ENCODE measurements around the gene NDUFC2. TPM values are rescaled to one million over a fixed set of nuclear protein-coding genes. Genes with fewer than 3 reads are reported as not detected.

Gene NDUFC2
- total RNA-seq, 1 donor from 2014 or later: 112 TPM

GRCh38 chr11:78056093-78056492 is 23.6 kb downstream of the NDUFC2 start:
- H3K27ac ChIP-seq: no peak overlapping the region
- H3K27me3 ChIP-seq: no peaks in the 10 kb centered on the region
- H3K4me1 ChIP-seq: peaks cover 0 to 10% of the 10 kb centered on the region in 2 donors
- no peak for TF ChIP-seq CTCF (IDR thresholded peaks at IDR 0.05)
- H3K36me3 ChIP-seq: no peaks in the 10 kb centered on the region
- no peak overlapping the region for H3K4me3 ChIP-seq
- intact Hi-C loops (cut with DNase I): no loop called here
- no peaks in the 10 kb centered on the region for H3K9me3 ChIP-seq
- no peak for DNase-seq (ENCODE audit: low spot score in 2 of 2)

DNA sequence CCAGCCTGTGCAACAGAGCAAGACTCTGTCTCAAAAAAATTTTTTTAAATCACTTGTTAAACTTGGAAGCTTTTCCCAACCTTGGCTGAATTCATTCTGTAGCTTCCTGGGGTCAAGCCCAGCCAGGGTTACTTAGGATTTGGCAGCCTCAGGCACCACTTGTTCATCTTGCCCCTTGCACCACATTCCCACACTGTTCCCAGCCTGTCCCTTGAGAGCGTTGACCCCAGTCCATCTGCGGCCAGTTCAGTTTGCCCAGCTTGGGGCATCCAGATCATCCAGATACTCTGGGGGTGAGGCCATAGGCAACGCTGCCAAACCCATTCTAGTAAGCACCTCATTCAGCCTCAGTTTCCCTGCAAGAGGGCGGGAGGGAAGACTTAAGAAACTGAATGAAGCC is 24.7 kb downstream of the NDUFC2 start:
- H3K9me3 ChIP-seq: no peaks in the 10 kb centered on the region
- H3K36me3 ChIP-seq: no peaks in the 10 kb centered on the region
- no peaks in the 10 kb centered on the region for H3K27me3 ChIP-seq
- no peak for TF ChIP-seq CTCF (IDR thresholded peaks at IDR 0.05)
- intact Hi-C loops (cut with DNase I): no loop called here
- DNase-seq (ENCODE audit: low spot score in 2 of 2): no peak
- H3K4me3 ChIP-seq: no peak overlapping the region
- no peak overlapping the region for H3K27ac ChIP-seq
- H3K4me1 ChIP-seq: no peaks in the 10 kb centered on the region

GRCh38 chr11:78050964-78051831 is 28.5 kb downstream of the NDUFC2 start:
- DNase-seq (ENCODE audit: low spot score in 2 of 2): no peak
- no peak for TF ChIP-seq CTCF (IDR thresholded peaks at IDR 0.05)
- H3K9me3 ChIP-seq: no peaks in the 10 kb centered on the region
- no peaks in the 10 kb centered on the region for H3K27me3 ChIP-seq
- H3K4me1 ChIP-seq: no peaks in the 10 kb centered on the region
- H3K36me3 ChIP-seq: no peaks in the 10 kb centered on the region
- intact Hi-C loops (cut with DNase I): no loop called here
- no peak overlapping the region for H3K4me3 ChIP-seq
- no peak overlapping the region for H3K27ac ChIP-seq

DNA sequence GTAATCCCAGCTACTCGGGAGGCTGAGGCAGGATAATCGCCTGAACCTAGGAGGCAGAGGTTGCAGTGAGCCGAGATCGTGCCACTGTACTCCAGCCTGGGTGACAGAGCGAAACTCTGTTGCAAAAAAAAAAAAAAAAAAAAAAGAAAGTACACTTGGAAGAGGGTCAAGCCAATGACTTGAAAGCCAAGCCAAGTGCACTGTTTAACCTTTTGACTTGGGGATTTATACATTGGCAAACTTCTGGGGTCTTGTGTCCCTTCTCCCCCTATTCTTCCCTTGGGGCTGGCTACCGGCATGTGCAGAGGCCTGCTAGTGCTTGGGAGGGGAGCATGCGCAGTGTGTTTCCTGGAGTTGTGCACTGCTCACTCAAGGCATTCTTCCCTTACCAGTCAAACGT is 30.3 kb downstream of the NDUFC2 start:
- DNase-seq (ENCODE audit: low spot score in 2 of 2): no peak
- intact Hi-C loops (cut with DNase I): loop anchor here (10.0 kb wide), 1 partner anchor 515 kb away; no protein-coding TSS in a partner anchor

DNA sequence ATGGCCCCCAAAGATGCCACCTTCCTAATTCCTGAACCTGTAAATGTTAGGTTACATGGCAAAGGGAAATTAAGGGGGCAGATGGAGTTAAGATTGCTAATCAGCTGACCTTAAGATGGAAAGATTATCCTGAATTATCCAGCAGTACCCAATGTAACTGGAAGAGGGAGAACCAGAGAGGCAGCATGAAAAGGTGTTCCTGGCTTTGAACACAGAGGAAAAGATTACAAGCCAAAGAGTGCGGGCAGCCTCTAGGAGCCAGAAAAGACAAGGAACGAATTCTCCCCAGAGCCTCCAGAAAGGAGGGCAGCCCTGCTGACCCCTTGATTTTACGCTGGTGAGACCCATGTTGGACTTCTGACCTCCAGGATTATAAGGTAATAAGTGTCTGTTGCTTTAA is 31.1 kb downstream of the NDUFC2 start:
- intact Hi-C loops (cut with DNase I): loop anchor here (10.0 kb wide), 1 partner anchor 516 kb away; no protein-coding TSS in a partner anchor
- TF ChIP-seq CTCF (IDR thresholded peaks at IDR 0.05): no peak

More for the DNA sequence above, 30.3 kb downstream of the NDUFC2 start:
- H3K4me1 ChIP-seq: peaks cover 0 to 2% of the 10 kb centered on the region in 2 donors
- no peaks in the 10 kb centered on the region for H3K36me3 ChIP-seq
- H3K4me3 ChIP-seq: no peak overlapping the region
- H3K9me3 ChIP-seq: no peaks in the 10 kb centered on the region
- no peak overlapping the region for H3K27ac ChIP-seq
- TF ChIP-seq CTCF (IDR thresholded peaks at IDR 0.05): no peak
- H3K27me3 ChIP-seq: no peaks in the 10 kb centered on the region

More for the DNA sequence above, 31.1 kb downstream of the NDUFC2 start:
- peaks cover 0 to 2% of the 10 kb centered on the region in 2 donors for H3K4me1 ChIP-seq
- no peaks in the 10 kb centered on the region for H3K36me3 ChIP-seq
- H3K27ac ChIP-seq: no peak overlapping the region
- no peak for DNase-seq (ENCODE audit: low spot score in 2 of 2)
- H3K4me3 ChIP-seq: no peak overlapping the region
- no peaks in the 10 kb centered on the region for H3K9me3 ChIP-seq
- H3K27me3 ChIP-seq: no peaks in the 10 kb centered on the region
